Liver (tissue), 9 donors: ENCODE data around the gene MESP1. TPM values are rescaled to one million over a fixed set of nuclear protein-coding genes. Genes with fewer than 3 reads are reported as not detected.

ENCODE experiments used
- DNase-seq: peaks from one replicate; pipeline ENCODE4 v3.0.0-alpha.2; 2017; ENCODE audit warnings: low spot score
- H3K27ac ChIP-seq, 2 donors: one replicate each; pipeline ENCODE4 v1.7.0; 2013; ENCODE audit warnings: inconsistent platforms in 2 of 2, low read length in 2 of 2, control low read depth in 1 of 2, low read depth in 1 of 2, mild to moderate bottlenecking in 1 of 2
- H3K27me3 ChIP-seq, 4 donors: one replicate each; pipeline versions ENCODE4 v1.6.1 to v1.7.0; 2013; ENCODE audit warnings: low read length in 3 of 4, inconsistent platforms in 1 of 4, mild to moderate bottlenecking in 1 of 4, moderate library complexity in 1 of 4; ENCODE audit not compliant: control insufficient read depth in 4 of 4, insufficient read depth in 4 of 4
- H3K36me3 ChIP-seq, 4 donors: one replicate each; pipeline versions ENCODE4 v1.6.1 to v1.7.0; 2013; ENCODE audit warnings: low read length in 3 of 4, mild to moderate bottlenecking in 3 of 4, low read depth in 1 of 4, moderate library complexity in 1 of 4; ENCODE audit not compliant: control insufficient read depth in 4 of 4, insufficient read depth in 3 of 4
- H3K4me1 ChIP-seq, 4 donors: one replicate each; pipeline versions ENCODE4 v1.6.1 to v1.7.0; 2013; ENCODE audit warnings: low read length in 3 of 4, mild to moderate bottlenecking in 3 of 4, moderate library complexity in 1 of 4; ENCODE audit not compliant: control insufficient read depth in 4 of 4, insufficient read depth in 4 of 4
- H3K4me3 ChIP-seq, 3 donors: one replicate each; pipeline versions ENCODE4 v1.6.1 to v1.7.0; 2013; ENCODE audit warnings: low read length in 3 of 3, control low read depth in 1 of 3, low read depth in 1 of 3, mild to moderate bottlenecking in 1 of 3
- H3K9ac ChIP-seq, 2 donors: one replicate each; pipeline ENCODE4 v1.7.0; 2013; ENCODE audit warnings: low read length in 2 of 2, mild to moderate bottlenecking in 2 of 2, moderate library complexity in 2 of 2, control low read depth in 1 of 2, low read depth in 1 of 2
- H3K9me3 ChIP-seq, 4 donors: one replicate each; pipeline versions ENCODE4 v1.6.1 to v1.7.0; 2013; ENCODE audit warnings: low read length in 3 of 4; ENCODE audit not compliant: control insufficient read depth in 4 of 4
- EGR1 ChIP-seq, 2 donors: IDR thresholded peaks; 2 replicates each; pipeline ENCODE4 v1.6.1; 2016 to 2018; ENCODE audit warnings: antibody characterized with exemption in 2 of 2, low read depth in 2 of 2
- FOXA1 ChIP-seq: IDR thresholded peaks from 2 replicates; pipeline ENCODE4 v1.6.1; 2016; ENCODE audit warnings: antibody characterized with exemption
- FOXA2 ChIP-seq: IDR thresholded peaks from 2 replicates; pipeline ENCODE4 v1.6.1; 2016; ENCODE audit warnings: antibody characterized with exemption
- GABPA ChIP-seq, 2 donors: IDR thresholded peaks in 1 of 2; conservative IDR thresholded peaks in 1 of 2; 2 replicates each; pipeline ENCODE4 v1.6.1; 2016; ENCODE audit warnings: antibody characterized with exemption in 2 of 2, mild to moderate bottlenecking in 1 of 2, moderate library complexity in 1 of 2
- HNF4A ChIP-seq, 2 donors: conservative IDR thresholded peaks; 2 replicates each; pipeline ENCODE4 v1.6.1; 2016; ENCODE audit warnings: antibody characterized with exemption in 2 of 2, mild to moderate bottlenecking in 2 of 2
- HNF4G ChIP-seq: IDR thresholded peaks from 2 replicates; pipeline ENCODE4 v1.6.1; 2016; ENCODE audit warnings: antibody characterized with exemption
- JUND ChIP-seq, 2 donors: IDR thresholded peaks; 2 replicates each; pipeline ENCODE4 v1.6.1; 2016; ENCODE audit warnings: antibody characterized with exemption in 2 of 2
- NR2F2 ChIP-seq: IDR thresholded peaks from 2 replicates; pipeline ENCODE4 v1.6.1; 2016; ENCODE audit warnings: antibody characterized with exemption
- RAD21 ChIP-seq, 2 donors: IDR thresholded peaks; 2 replicates each; pipeline ENCODE4 v1.6.1; 2016; ENCODE audit warnings: antibody characterized with exemption in 2 of 2, mild to moderate bottlenecking in 2 of 2
- RXRA ChIP-seq, 2 donors: IDR thresholded peaks; 2 replicates each; pipeline ENCODE4 v1.6.1; 2017 to 2018; ENCODE audit warnings: antibody characterized with exemption in 2 of 2, mild to moderate bottlenecking in 1 of 2
- SP1 ChIP-seq: IDR thresholded peaks from 2 replicates; pipeline ENCODE4 v1.6.1; 2018; ENCODE audit warnings: antibody characterized with exemption, mild to moderate bottlenecking
- TAF1 ChIP-seq: conservative IDR thresholded peaks from 2 replicates; pipeline ENCODE4 v1.6.1; 2016; ENCODE audit warnings: antibody characterized with exemption, mild to moderate bottlenecking
- WGBS: extraction: QIAGEN DNeasy Blood & Tissue Kit; methylation state at CpG from one replicate; pipeline ENCODE4 v1.1.7; 2013; 5-methylcytosine and 5-hydroxymethylcytosine counted together
- polyA plus RNA-seq, 2 donors: library from polyadenylated mRNA; stranded (reverse) in 1 of 2; unstranded in 1 of 2; fragments of 200-250 nt in 1 of 2; fragments of >200 nt in 1 of 2; fragmentation: Nextera tagmentation in 1 of 2; extraction: Ambion mirVana in 1 of 2; gene quantifications; one replicate each; pipeline versions ENCODE4 v1.2.1 to v1.2.3, GENCODE V29; 2013 to 2015
- total RNA-seq, 2 donors: library from RNA; depleted of rRNA; stranded (reverse); fragments of >200 nt; gene quantifications; one replicate each; pipeline ENCODE4 v1.2.3, GENCODE V29; 2014
- TF ChIP-seq, protein P1 (sequence below): IDR thresholded peaks from 2 replicates; pipeline ENCODE4 v1.6.1; 2016; ENCODE audit warnings: antibody characterized with exemption
- TF ChIP-seq, protein P2 (sequence below): fragments of 150-350 bp; IDR thresholded peaks from 2 replicates; pipeline ENCODE4 v1.5.1; 2017; ENCODE audit warnings: improper control_type of control experiment, low read depth, low read length; ENCODE audit not compliant: missing input control
- TF ChIP-seq, protein P3 (sequence below): IDR thresholded peaks from 2 replicates; pipeline ENCODE4 v1.6.1; 2016; ENCODE audit warnings: antibody characterized with exemption
- donor health status: healthy.
- donor health status: healthy.
- donor health status: healthy.
- donor health status: healthy.
- donor health status: healthy.

Gene MESP1
- total and polyA plus RNA-seq, 4 donors: 0.14 to 1.8 (median 0.84) TPM

DNA sequence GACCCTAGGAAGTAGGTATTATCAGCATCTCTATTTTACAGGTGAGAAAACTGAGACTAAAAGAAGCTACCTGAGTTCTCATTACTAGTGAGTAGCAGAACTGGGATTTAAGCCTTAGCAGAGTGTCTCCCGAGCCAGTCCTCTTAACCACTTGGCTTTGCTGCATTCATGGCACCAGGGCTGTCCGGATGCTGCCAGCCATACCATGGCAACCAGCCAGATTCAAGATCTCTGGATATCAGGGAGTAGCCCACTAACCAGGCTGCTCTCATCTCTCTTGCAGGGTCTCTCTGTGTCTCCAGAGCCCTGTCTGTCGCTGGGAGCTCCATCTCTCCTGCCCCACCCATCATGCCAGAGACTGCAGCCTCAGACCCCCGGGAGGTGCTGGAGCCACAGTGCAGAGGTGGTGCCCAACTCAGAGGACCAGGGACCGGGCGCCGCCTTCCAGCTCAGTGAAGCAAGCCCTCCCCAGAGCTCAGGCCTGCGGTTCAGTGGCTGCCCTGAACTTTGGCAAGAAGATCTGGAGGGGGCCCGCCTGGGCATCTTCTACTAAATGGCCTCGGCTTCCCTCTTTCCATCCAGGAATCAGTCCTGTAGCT, 26.8 kb upstream of the MESP1 start:
- Histone ChIP-seq H3K27ac (no peak overlapping the region), H3K9ac (no peak overlapping the region), H3K36me3 (no peaks in the 10 kb centered on the region), H3K4me3 (no peak overlapping the region), H3K27me3 (no peaks in the 10 kb centered on the region), H3K4me1 (peaks cover 4 to 27% (median 18%) of the 10 kb centered on the region in 4 donors), H3K9me3 (no peaks in the 10 kb centered on the region)
- TF ChIP-seq GABPA (IDR thresholded peaks at IDR 0.05 in 1 of 2, conservative IDR thresholded peaks at IDR 0.05 in 1 of 2) (no peak), HNF4G (no peak), SP1 (no peak), EGR1 (IDR thresholded peaks at IDR 0.05; ENCODE audit: low read depth in 2 of 2) (no peak), NR2F2 (no peak), TAF1 (no peak), JUND (IDR thresholded peaks at IDR 0.05) (no peak), RAD21 (IDR thresholded peaks at IDR 0.05) (no peak), FOXA2 (no peak)
- TF ChIP-seq, protein P1, sequence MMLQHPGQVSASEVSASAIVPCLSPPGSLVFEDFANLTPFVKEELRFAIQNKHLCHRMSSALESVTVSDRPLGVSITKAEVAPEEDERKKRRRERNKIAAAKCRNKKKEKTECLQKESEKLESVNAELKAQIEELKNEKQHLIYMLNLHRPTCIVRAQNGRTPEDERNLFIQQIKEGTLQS: no peak
- TF ChIP-seq, protein P2, sequence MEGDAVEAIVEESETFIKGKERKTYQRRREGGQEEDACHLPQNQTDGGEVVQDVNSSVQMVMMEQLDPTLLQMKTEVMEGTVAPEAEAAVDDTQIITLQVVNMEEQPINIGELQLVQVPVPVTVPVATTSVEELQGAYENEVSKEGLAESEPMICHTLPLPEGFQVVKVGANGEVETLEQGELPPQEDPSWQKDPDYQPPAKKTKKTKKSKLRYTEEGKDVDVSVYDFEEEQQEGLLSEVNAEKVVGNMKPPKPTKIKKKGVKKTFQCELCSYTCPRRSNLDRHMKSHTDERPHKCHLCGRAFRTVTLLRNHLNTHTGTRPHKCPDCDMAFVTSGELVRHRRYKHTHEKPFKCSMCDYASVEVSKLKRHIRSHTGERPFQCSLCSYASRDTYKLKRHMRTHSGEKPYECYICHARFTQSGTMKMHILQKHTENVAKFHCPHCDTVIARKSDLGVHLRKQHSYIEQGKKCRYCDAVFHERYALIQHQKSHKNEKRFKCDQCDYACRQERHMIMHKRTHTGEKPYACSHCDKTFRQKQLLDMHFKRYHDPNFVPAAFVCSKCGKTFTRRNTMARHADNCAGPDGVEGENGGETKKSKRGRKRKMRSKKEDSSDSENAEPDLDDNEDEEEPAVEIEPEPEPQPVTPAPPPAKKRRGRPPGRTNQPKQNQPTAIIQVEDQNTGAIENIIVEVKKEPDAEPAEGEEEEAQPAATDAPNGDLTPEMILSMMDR: no peak
- TF ChIP-seq, protein P3, sequence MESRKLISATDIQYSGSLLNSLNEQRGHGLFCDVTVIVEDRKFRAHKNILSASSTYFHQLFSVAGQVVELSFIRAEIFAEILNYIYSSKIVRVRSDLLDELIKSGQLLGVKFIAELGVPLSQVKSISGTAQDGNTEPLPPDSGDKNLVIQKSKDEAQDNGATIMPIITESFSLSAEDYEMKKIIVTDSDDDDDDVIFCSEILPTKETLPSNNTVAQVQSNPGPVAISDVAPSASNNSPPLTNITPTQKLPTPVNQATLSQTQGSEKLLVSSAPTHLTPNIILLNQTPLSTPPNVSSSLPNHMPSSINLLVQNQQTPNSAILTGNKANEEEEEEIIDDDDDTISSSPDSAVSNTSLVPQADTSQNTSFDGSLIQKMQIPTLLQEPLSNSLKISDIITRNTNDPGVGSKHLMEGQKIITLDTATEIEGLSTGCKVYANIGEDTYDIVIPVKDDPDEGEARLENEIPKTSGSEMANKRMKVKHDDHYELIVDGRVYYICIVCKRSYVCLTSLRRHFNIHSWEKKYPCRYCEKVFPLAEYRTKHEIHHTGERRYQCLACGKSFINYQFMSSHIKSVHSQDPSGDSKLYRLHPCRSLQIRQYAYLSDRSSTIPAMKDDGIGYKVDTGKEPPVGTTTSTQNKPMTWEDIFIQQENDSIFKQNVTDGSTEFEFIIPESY: no peak
- 91% methylated on average over 10 of the region's 10 CpGs for WGBS
- no peak for DNase-seq

DNA sequence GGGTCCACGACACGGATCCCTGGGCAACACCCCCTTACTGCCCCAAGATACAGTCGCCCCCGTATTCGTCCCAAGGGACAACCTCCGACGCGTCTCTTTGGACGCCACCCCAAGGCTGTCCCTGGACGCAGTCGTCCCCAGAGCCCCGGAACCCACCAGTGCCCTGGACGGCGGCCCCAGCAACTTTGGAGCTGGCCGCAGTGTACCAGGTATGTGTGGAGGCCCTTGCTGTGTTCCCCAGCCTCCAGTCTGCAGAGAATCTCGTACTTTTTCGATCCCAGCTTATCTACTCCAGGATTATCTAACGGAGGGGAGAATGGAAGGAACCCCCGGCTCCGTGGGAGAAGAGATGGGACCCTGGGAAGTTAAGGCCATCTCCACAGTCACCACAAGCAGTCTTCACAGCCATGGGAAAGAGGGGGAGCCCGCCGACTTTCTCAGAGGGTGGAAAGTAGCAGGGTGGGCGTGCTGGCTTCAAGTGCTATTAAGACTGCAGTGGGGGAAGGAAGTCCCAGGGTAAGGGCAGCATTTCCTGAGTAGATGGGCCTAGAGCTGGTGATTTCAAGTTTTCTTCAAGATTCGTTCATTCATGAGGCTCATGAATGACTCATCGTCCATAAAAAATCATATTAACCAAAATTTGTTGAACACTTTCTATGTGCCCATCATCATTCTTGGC, 26.2 kb upstream of the MESP1 start:
- Histone ChIP-seq H3K4me1 (peaks cover 6 to 30% (median 22%) of the 10 kb centered on the region in 4 donors), H3K9ac (no peak overlapping the region), H3K9me3 (no peaks in the 10 kb centered on the region), H3K4me3 (no peak overlapping the region), H3K27me3 (no peaks in the 10 kb centered on the region), H3K36me3 (no peaks in the 10 kb centered on the region), H3K27ac (no peak overlapping the region)
- 73% methylated on average over 25 of the region's 25 CpGs for WGBS
- DNase-seq: no peak
- TF ChIP-seq RXRA (IDR thresholded peaks at IDR 0.05) (no peak), EGR1 (IDR thresholded peaks at IDR 0.05; ENCODE audit: low read depth in 2 of 2) (no peak), FOXA1 (no peak), HNF4A (conservative IDR thresholded peaks at IDR 0.05) (no peak), SP1 (no peak), HNF4G (no peak), TAF1 (no peak), FOXA2 (no peak)
- TF ChIP-seq, protein P2: no peak
- TF ChIP-seq, protein P1: no peak
